Gastroesophageal sphincter (tissue), 3 donors: ENCODE data around the gene MAP7.
"Not testable (repeated sequence)": the region's sequence is repeated elsewhere in the genome, so short reads cannot be mapped to it uniquely, and the experiment has no call there.

ENCODE experiments used
- POLR2A ChIP-seq, 2 donors: fragments of 450-650 bp; IDR thresholded peaks; one replicate each; pipeline ENCODE4 v1.6.1; 2017; ENCODE audit warnings: antibody characterized with exemption in 2 of 2, mild to moderate bottlenecking in 2 of 2, moderate library complexity in 1 of 2
- POLR2AphosphoS5 ChIP-seq: sonication (generic); formaldehyde crosslinking; IDR thresholded peaks from one replicate; pipeline ENCODE4 v1.6.1; 2017; ENCODE audit warnings: antibody characterized with exemption
- TF ChIP-seq, protein P1 (sequence below), 4 experiments: fragments of 200-600 bp in 2 of 4; fragments of 450-650 bp in 2 of 4; sonication (generic) in 1 of 4; IDR thresholded peaks; one replicate each; pipeline ENCODE4 v1.5.1; 2017 to 2019; ENCODE audit warnings: antibody characterized with exemption in 4 of 4, mild to moderate bottlenecking in 2 of 4, moderate library complexity in 2 of 4

DNA sequence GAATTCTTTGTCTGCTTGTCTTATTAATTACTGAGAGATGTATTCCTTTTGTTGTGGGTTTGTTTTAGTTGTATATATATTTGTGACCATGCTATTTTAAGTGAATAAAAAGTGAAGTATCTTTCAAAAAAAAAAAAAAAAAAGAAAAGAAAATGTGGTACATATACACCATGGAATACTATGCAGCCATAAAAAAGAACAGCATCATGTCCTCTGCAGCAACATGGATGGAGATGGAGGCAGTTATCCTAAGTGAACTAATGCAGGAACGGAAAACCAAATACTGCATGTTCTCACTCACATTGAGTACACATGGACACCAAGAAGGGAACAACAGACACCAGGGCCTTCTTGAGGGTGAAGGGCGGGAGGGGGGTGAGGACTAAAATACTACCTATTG is 67.2 kb downstream of the MAP7 start:
- TF ChIP-seq, protein P1, sequence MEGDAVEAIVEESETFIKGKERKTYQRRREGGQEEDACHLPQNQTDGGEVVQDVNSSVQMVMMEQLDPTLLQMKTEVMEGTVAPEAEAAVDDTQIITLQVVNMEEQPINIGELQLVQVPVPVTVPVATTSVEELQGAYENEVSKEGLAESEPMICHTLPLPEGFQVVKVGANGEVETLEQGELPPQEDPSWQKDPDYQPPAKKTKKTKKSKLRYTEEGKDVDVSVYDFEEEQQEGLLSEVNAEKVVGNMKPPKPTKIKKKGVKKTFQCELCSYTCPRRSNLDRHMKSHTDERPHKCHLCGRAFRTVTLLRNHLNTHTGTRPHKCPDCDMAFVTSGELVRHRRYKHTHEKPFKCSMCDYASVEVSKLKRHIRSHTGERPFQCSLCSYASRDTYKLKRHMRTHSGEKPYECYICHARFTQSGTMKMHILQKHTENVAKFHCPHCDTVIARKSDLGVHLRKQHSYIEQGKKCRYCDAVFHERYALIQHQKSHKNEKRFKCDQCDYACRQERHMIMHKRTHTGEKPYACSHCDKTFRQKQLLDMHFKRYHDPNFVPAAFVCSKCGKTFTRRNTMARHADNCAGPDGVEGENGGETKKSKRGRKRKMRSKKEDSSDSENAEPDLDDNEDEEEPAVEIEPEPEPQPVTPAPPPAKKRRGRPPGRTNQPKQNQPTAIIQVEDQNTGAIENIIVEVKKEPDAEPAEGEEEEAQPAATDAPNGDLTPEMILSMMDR (IDR thresholded peaks at IDR 0.05), result not testable (repeated sequence)
- TF ChIP-seq POLR2A (IDR thresholded peaks at IDR 0.05); POLR2AphosphoS5: not testable (repeated sequence)
